Ramos (cell line): ENCODE measurements around the gene MAMDC4.
"Not testable (repeated sequence)": the region's sequence is repeated elsewhere in the genome, so short reads cannot be mapped to it uniquely, and the experiment has no call there.

Experiments used
- in situ Hi-C: fragments of 300-500 bp; cut with MboI; formaldehyde crosslinking; loops from one replicate; pipeline ENCODE4 v1.14.3; 2022; ENCODE audit warnings: low sequenced_read_pairs; ENCODE audit not compliant: unreplicated experiment

Gene MAMDC4

DNA sequence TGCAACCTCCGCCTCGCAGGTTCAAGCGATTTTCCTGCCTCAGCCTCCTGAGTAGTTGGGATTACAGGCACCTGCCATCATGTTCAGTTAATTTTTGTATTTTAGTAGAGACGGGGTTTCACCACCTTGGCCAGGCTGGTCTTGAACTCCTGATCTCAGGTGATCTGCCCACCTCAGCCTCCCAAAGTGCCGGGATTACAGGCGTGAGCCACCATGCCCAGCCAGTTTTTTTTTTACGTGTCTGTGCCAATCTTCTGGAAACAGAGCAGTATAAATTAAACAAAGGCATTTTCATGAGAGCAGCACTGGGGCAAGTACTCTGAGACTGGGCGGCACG is 30.8 kb downstream of the MAMDC4 start:
- in situ Hi-C loops, result not testable (repeated sequence)

DNA sequence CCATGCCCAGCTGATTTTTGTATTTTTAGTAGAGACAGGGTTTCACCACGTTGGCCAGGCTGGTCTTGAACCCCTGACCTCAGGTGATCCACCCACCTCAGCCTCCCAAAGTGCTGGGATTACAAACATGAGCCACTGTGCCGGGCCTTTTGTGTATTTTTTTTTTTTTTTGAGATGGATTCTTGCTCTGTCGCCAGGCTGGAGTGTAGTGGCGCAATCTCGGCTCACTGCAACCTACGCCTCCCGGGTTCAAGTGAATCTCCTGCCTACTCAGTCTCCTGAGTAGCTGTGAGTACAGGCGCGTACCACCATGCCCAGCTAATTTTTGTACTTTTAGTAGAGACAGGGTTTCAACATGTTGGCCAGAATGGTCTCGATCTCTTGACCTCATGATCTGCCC is 31.5 kb downstream of the MAMDC4 start:
- in situ Hi-C loops, result not testable (repeated sequence)

GRCh38 chr9:136885950-136886578 is 33.9 kb downstream of the MAMDC4 start, which contains the start of gene TRAF2:
TSS of gene TRAF2 (plus strand) at chr9:136886516. CDS start at chr9:136898741, 12,225 bp downstream.
- in situ Hi-C loops, result no loop called here

DNA sequence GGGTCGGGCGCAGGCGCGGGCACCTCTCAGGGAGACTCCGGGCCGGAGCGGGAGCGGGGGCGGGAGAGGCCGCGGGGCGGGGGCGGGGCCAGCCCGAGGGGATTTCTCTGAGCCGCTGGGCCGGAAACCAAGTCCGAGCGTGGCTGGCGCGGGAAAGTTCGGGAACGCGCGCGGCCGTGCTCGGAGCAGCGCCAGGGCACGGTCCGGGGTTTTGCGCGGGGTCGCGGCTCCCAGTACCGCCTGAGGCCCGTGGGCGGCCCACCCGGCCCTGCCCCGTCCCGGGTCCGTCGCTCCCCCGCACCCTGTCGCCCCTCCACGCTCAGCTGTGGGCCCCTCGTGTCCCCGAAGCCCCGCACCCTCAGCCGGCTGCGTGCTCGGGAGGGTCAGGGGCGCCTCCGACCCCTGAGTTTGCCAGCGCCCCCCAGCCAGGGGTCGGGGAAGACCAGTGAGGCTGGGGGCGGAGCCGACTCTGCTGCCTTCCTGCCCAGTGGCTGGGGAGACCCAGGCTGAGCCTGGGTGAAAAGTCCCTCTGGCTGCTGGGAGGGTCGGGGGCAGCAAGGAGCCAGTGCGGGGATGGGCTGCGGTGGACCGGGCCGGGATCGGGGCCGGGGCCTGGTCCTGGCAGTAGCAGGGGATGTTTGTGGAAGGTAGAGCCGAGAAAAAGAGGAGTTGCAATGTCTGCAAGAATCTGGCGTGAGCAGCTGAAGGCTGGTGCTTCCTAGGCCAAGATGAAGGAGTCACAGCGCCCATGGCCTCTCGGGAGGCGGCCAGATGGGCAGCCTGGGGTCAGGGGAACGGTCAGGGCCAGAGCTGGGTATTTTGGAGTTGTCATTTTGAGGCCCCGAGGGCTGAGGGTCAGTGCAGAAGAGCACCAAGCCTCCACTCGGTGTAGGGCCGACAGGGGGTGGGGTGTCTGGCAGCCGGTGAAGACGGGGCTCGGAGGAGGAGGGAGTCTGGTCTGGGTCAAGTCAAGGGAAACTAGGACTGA is 34.8 kb downstream of the MAMDC4 start:
- in situ Hi-C loops, result no loop called here

- in situ Hi-C loops, result no loop called here
Measured at GRCh38 chr9:136888454-136888853, 36.3 kb downstream of the MAMDC4 start.

GRCh38 chr9:136889858-136890257 is 37.7 kb downstream of the MAMDC4 start:
- in situ Hi-C loops, result no loop called here

DNA sequence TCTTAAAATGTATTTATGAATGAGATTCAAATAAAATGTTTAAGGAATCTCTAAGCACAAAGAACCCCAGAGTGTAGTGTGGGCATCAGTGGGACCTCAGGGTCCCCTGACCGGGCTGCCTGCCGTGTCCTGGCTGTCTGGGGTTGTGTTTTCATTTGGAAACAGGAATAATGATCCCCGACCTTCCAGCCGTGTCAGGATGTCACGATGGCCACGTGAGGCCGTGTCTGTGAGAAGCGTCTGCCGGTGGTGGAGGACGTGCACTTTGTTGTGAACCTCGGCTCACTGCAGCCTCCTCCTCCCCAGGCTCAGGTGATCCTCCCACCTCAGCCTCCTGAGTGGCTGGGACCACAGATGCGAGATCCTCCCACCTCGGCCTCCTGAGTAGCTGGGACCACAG is 38.5 kb downstream of the MAMDC4 start:
- in situ Hi-C loops, result no loop called here

DNA sequence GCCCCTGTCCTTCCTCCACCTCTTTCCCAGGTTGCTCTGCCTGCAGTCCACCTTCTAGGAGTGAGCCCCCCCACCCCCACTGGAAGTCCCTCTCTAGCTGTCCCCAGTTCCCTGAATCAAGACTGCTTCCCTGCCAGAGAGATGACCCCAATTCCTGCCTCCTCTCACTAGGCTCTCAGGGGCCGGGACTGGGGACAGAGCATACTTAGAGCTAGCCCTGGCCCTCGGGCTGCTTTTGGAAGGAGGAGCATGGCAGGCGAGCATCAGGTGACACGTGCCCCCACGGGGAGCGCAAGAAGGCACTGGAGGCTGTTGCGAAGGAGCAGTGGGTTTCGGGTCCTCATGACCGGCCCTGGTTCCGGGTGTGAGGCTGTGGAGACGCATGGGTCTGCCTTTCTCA is 43.9 kb downstream of the MAMDC4 start:
- in situ Hi-C loops, result no loop called here

GRCh38 chr9:136898483-136899100 is 46.4 kb downstream of the MAMDC4 start:
- in situ Hi-C loops, result no loop called here

DNA sequence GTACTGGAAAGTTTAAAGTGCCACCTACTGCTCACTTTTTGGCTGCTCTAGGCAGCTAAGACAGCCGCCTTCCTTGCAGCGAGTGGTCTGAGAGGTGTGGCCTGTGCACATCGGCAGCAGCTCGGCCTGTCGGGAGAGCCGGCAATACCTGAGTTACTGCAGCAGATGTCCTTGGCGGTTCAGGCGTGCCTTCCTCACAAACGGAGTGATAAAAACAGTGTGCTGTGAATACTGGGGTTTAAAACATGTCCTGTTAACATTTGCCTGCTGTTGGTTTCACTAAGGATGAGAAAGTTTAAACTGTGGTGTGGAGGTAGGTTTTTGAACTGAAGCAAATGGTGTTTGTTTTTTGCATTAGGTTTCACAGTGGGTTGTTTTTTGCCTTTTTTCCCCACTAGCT is 47.0 kb downstream of the MAMDC4 start:
- in situ Hi-C loops, result no loop called here

- in situ Hi-C loops, result no loop called here
Measured at GRCh38 chr9:136900556-136900955, 48.4 kb downstream of the MAMDC4 start.

- in situ Hi-C loops, result no loop called here
Measured at GRCh38 chr9:136900988-136901515, 48.9 kb downstream of the MAMDC4 start.

GRCh38 chr9:136901516-136902258 is 49.5 kb downstream of the MAMDC4 start:
- in situ Hi-C loops, result no loop called here

DNA sequence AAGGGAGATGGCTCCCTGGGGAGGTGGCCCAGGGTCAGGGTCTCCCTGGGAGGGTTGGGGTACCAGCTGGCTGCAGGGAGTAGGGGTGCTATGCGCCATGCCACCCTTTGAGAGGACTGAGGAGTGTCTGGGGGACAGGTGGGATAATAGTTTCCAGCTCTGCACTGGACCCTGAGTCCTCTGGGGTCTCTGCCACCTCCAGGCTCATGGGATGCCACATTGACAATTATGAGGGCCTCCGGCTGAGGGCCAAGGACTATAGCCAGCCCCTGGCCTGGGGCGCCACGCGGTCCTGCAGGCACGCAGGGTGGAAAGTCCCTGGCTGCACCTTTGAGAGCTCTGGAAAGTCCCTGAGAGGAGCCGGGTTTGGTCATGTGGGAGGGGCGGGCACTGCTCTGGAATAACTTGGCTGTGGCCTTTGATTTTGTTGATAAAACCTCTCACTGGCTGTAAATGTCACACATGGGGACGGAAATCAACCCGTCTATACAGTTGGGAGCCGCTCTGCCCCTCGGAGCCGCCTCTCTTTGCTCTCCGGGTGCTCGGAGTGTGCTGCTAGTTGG is 50.2 kb downstream of the MAMDC4 start:
- in situ Hi-C loops, result no loop called here

DNA sequence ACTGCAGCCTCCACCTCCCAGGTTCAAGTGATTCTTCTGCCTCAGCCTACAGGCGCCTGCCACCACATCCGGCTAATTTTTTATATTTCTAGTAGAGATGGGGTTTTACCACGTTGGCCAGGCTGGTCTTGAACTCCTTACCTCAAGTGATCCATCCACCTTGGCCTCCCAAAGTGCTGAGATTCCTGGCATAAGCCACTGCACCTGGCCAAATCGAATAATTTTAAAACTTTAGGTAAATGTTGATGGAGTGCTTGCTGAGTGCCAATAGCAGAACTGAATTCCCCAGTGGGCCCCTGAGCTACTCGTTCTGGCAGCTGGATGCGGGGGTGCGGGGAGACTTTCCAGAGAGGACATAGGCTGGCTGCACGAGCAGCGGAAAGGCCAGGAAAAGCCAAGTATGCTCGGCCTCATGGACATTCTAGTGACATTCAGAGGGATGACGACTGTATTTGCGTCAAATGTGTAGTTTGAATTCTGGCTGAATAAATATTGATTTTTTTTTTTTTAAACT is 51.0 kb downstream of the MAMDC4 start:
- in situ Hi-C loops, result no loop called here

DNA sequence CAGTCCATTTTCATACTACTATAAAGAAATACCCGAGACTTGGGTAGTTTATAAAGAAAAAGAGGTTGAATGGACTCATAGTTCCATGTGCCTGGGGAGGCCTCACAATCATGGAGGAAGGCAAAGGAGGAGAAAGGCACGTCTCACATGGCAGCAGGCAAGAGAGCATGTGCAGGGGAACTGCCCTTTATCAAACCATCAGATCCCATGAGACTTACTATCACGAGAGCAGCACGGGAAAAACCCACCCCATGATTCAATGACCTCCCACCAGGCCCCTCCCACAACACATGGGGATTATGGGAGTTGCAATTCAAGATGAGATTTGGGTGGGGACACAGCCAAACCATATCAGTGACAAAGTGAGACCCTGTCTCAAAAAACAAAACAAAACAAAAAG is 54.1 kb downstream of the MAMDC4 start:
- in situ Hi-C loops, result no loop called here

- in situ Hi-C loops, result no loop called here
Measured at GRCh38 chr9:136907011-136907914, 55.1 kb downstream of the MAMDC4 start.
